GM23338 (cell line): ENCODE data around the gene KCNQ1OT1. TPM values are rescaled to one million over a fixed set of nuclear protein-coding genes. Genes with fewer than 3 reads are reported as not detected.

Source experiments
- ETS1 ChIP-seq: IDR thresholded peaks from 2 replicates; pipeline ENCODE4 v1.6.1; 2016; ENCODE audit warnings: antibody characterized with exemption
- EZH2 ChIP-seq: fragments of 200-600 bp; sonication (generic); IDR thresholded peaks from one replicate; pipeline ENCODE4 v1.8.0; 2017; ENCODE audit warnings: antibody characterized with exemption, mild to moderate bottlenecking, low read depth; ENCODE audit not compliant: unreplicated experiment
- JUNB ChIP-seq: IDR thresholded peaks from one replicate; pipeline ENCODE4 v1.6.1; 2016; ENCODE audit warnings: antibody characterized with exemption; ENCODE audit not compliant: unreplicated experiment
- NANOG ChIP-seq: IDR thresholded peaks from 2 replicates; pipeline ENCODE4 v1.6.1; 2016; ENCODE audit warnings: antibody characterized with exemption, borderline replicate concordance
- POLR2AphosphoS5 ChIP-seq: IDR thresholded peaks from 2 replicates; pipeline ENCODE4 v1.6.1; 2016; ENCODE audit warnings: antibody characterized with exemption, low read depth
- REST ChIP-seq: IDR thresholded peaks from one replicate; pipeline ENCODE4 v1.6.1; 2018; ENCODE audit warnings: antibody characterized with exemption; ENCODE audit not compliant: unreplicated experiment
- STAT1 ChIP-seq: IDR thresholded peaks from one replicate; pipeline ENCODE4 v1.6.1; 2016; ENCODE audit warnings: antibody characterized with exemption; ENCODE audit not compliant: unreplicated experiment
- ZNF114 ChIP-seq: fragments of 250-450 bp; sonication (Bioruptor Pico); IDR thresholded peaks from 2 replicates; pipeline ENCODE4 v1.5.0; 2020; ENCODE audit warnings: mild to moderate bottlenecking, moderate library complexity
- ZNF331 ChIP-seq: fragments of 250-450 bp; sonication (Bioruptor Pico); IDR thresholded peaks from 2 replicates; pipeline ENCODE4 v1.5.0; 2020; ENCODE audit warnings: low read depth, mild to moderate bottlenecking, moderate library complexity
- ZNF462 ChIP-seq: fragments of 250-450 bp; sonication (Bioruptor Pico); IDR thresholded peaks from 2 replicates; pipeline ENCODE4 v1.5.0; 2020; ENCODE audit warnings: mild to moderate bottlenecking, moderate library complexity
- polyA plus RNA-seq: library from polyadenylated mRNA; unstranded; fragments of >200 nt; fragmentation: Nextera tagmentation; extraction: Ambion mirVana; gene quantifications from 2 replicates; pipeline ENCODE4 v1.2.1, GENCODE V29; 2016
- total RNA-seq: library from RNA; depleted of rRNA; stranded (reverse); fragments of >200 nt; shearing (Covaris generic); gene quantifications from 2 replicates; pipeline ENCODE4 v1.2.3, GENCODE V29; 2014

Gene KCNQ1OT1
- total and polyA plus RNA-seq, 2 experiments from 2014 or later: 1.5 to 4.2 TPM

- TF ChIP-seq ZNF462 (CRISPR knock-in tag) (no peak), JUNB (no peak), ZNF331 (CRISPR knock-in tag) (no peak), POLR2AphosphoS5 (no peak), STAT1 (no peak), ZNF114 (no peak), REST (no peak), EZH2 (no peak), ETS1 (no peak), NANOG (no peak)
Measured at GRCh38 chr11:2690596-2691354, 9.0 kb downstream of the KCNQ1OT1 start (continued).
